CD4-positive, CD25-positive, alpha-beta regulatory T cell (primary cell): ENCODE measurements around the gene CRTC1. TPM values are rescaled to one million over a fixed set of nuclear protein-coding genes. Genes with fewer than 3 reads are reported as not detected.

Experiments used
- ATAC-seq, 2 donors: fragments of 150-1000 bp; cut with Tn5 transposase; one replicate each; pipeline ENCODE4 v1.10.0; 2021; ENCODE audit warnings: low read depth in 2 of 2, moderate number of reproducible peaks in 2 of 2, moderate library complexity in 1 of 2
- DNase-seq, 3 donors: peaks; one replicate each; pipeline versions ENCODE4 v3.0.0 to v3.0.0-alpha.2; 2012 to 2022; ENCODE audit warnings: mixed read lengths in 1 of 3
- H3K27ac ChIP-seq: one replicate; pipeline ENCODE4 v1.7.0; 2013; ENCODE audit warnings: mild to moderate bottlenecking, low read length; ENCODE audit not compliant: insufficient read depth, poor library complexity, severe bottlenecking
- H3K27me3 ChIP-seq: one replicate; pipeline ENCODE4 v1.7.0; 2013; ENCODE audit warnings: low read length; ENCODE audit not compliant: control insufficient read depth, insufficient read depth
- H3K36me3 ChIP-seq: one replicate; pipeline ENCODE4 v1.7.0; 2013; ENCODE audit warnings: mild to moderate bottlenecking, low read length, moderate library complexity; ENCODE audit not compliant: control insufficient read depth, insufficient read depth
- H3K4me1 ChIP-seq: 2 replicates; pipeline ENCODE4 v1.7.0; 2013; ENCODE audit warnings: mild to moderate bottlenecking, low read length; ENCODE audit not compliant: insufficient read depth, control insufficient read depth, poor library complexity, severe bottlenecking
- H3K4me3 ChIP-seq: one replicate; pipeline ENCODE4 v1.7.0; 2013; ENCODE audit warnings: low read depth, mild to moderate bottlenecking, low read length, moderate library complexity
- H3K9me3 ChIP-seq, 2 experiments: 1 replicate in 1 of 2; 2 replicates in 1 of 2; pipeline ENCODE4 v1.7.0; 2013; ENCODE audit warnings: low read length in 2 of 2, mild to moderate bottlenecking in 1 of 2, moderate library complexity in 1 of 2; ENCODE audit not compliant: control insufficient read depth in 2 of 2
- H3K27ac Mint-ChIP-seq, 3 donors: one replicate each; pipeline ENCODE4 v1.8.0; 2020 to 2022; ENCODE audit warnings: mild to moderate bottlenecking in 3 of 3, mixed read lengths in 3 of 3, moderate library complexity in 2 of 3
- H3K27me3 Mint-ChIP-seq: one replicate; pipeline ENCODE4 v1.8.0; 2022; ENCODE audit warnings: mild to moderate bottlenecking, mixed read lengths
- H3K36me3 Mint-ChIP-seq: one replicate; pipeline ENCODE4 v1.8.0; 2020; ENCODE audit warnings: mixed read lengths
- H3K4me1 Mint-ChIP-seq, 4 donors: one replicate each; pipeline ENCODE4 v1.8.0; 2020 to 2022; ENCODE audit warnings: mixed read lengths in 4 of 4, mild to moderate bottlenecking in 1 of 4
- H3K4me3 Mint-ChIP-seq, 4 donors: one replicate each; pipeline ENCODE4 v1.8.0; 2020 to 2022; ENCODE audit warnings: mild to moderate bottlenecking in 4 of 4, mixed read lengths in 4 of 4, moderate library complexity in 3 of 4
- H3K9me3 Mint-ChIP-seq, 7 donors: one replicate each; pipeline ENCODE4 v1.8.0; 2020 to 2022; ENCODE audit warnings: mixed read lengths in 7 of 7, mild to moderate bottlenecking in 3 of 7, moderate library complexity in 2 of 7
- polyA plus RNA-seq, 4 donors: library from polyadenylated mRNA; unstranded; fragments of 300-500 nt; fragmentation: Illumina TruSeq; gene quantifications; one replicate each; pipeline ENCODE4 v1.2.3, GENCODE V29; 2021
- total RNA-seq: library from RNA; stranded (reverse); gene quantifications from one replicate; pipeline ENCODE4 v1.2.3, GENCODE V29; 2022

Gene CRTC1
- total and polyA plus RNA-seq, 5 donors from 2014 or later, result 0.47 to 20.2 (median 1.1) TPM

GRCh38 chr19:18699403-18700054 lies 16.0 kb downstream of the CRTC1 start:
- H3K36me3 Mint-ChIP-seq, result no peaks in the 10 kb centered on the region
- peak overlapping the region; percentile 88 to 94 (median 90) for H3K4me3 Mint-ChIP-seq
- no peaks in the 10 kb centered on the region for H3K27me3 ChIP-seq
- H3K27ac ChIP-seq, result peak overlapping the region; percentile 77
- H3K4me3 ChIP-seq, result peak overlapping the region; percentile 87
- DNase-seq (peak in 2 of 3 donors; percentile 9 to 33), ATAC-seq (no peak)
- H3K9me3 Mint-ChIP-seq, result no peaks in the 10 kb centered on the region
- H3K9me3 ChIP-seq, result no peaks in the 10 kb centered on the region
- H3K27ac Mint-ChIP-seq, result peak overlapping the region; percentile 96 to 99 (median 97)
- no peaks in the 10 kb centered on the region for H3K27me3 Mint-ChIP-seq
- peaks cover 8 to 51% (median 23%) of the 10 kb centered on the region in 4 donors for H3K4me1 Mint-ChIP-seq
- peaks cover 38% of the 10 kb centered on the region for H3K4me1 ChIP-seq
- H3K36me3 ChIP-seq, result no peaks in the 10 kb centered on the region

DNA sequence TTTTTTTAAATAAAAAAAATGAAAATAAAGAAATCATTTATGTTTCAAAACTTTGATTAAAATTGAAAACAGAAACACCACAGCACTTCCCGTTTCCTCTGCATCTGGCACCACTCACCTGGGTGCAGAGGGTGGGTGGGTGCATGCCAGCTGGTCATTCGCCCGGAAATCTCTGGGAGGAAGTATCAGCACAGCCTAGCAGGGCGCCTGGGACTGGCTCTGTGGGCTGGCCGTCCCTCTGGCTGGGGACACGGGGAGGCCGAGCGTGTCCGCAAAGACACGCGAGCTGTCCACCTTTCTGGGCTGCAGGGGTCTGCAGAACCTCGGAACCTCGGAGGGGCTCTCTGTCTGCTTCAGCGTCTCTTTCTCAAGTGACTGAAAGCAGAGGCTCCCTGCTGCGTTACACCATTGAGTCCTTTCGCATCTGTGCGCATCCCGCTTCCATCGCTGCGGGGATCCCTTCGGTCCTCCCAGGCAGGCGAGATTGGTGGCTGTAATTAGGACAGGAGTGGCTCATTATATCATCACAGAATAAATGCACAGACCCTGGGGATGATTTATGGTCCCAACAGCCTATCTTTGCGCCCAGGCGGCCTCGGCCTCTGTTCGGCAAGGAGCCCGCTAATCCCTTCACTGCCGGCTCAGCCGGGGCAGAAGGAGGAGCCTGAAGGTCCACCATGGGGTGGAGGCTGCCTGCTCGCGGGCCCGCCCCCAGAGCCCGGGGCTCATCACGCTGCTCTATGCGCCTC lies 17.2 kb downstream of the CRTC1 start:
- no peaks in the 10 kb centered on the region for H3K9me3 Mint-ChIP-seq
- no peaks in the 10 kb centered on the region for H3K27me3 Mint-ChIP-seq
- H3K4me1 Mint-ChIP-seq, result peaks cover 8 to 54% (median 26%) of the 10 kb centered on the region in 4 donors
- Histone ChIP-seq H3K4me3 (peak overlapping the region; percentile 87), H3K4me1 (peaks cover 38% of the 10 kb centered on the region), H3K9me3 (no peaks in the 10 kb centered on the region), H3K27ac (peak overlapping the region; percentile 77), H3K36me3 (no peaks in the 10 kb centered on the region), H3K27me3 (no peaks in the 10 kb centered on the region)
- peak overlapping the region; percentile 95 to 97 (median 96) for H3K27ac Mint-ChIP-seq
- no peaks in the 10 kb centered on the region for H3K36me3 Mint-ChIP-seq
- peak overlapping the region; percentile 88 to 97 (median 90) for H3K4me3 Mint-ChIP-seq
- peak; percentile 91 to 92 for ATAC-seq
- DNase-seq, result peak; percentile 56 to 83 (median 76)

DNA sequence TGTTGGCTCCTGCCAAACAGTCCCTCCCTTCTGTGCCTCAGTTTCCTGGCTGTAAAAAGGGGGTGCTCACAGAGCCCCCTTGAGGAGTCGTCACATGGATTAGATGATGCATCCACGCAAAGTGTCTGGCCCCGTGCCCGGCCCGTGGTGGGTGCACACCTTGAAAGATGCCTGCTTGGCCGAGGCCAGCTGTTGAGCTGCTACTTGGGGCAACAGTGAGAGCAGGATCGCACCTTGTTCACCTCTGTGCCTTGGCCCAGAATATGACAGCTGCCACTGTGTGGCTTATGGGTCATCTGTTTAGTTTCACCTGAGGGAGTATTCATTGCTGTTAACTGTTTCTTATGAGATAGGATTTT lies 17.7 kb downstream of the CRTC1 start:
- no peaks in the 10 kb centered on the region for H3K27me3 ChIP-seq
- DNase-seq (no peak), ATAC-seq (peak; percentile 2 to 3)
- Mint-ChIP-seq H3K4me1 (peaks cover 8 to 50% (median 26%) of the 10 kb centered on the region in 4 donors), H3K9me3 (no peaks in the 10 kb centered on the region), H3K27ac (peak overlapping the region; percentile 90 to 96 (median 95)), H3K36me3 (no peaks in the 10 kb centered on the region), H3K4me3 (peak overlapping the region; percentile 88 to 97 (median 90)), H3K27me3 (no peaks in the 10 kb centered on the region)
- no peaks in the 10 kb centered on the region for H3K9me3 ChIP-seq
- peak overlapping the region; percentile 87 for H3K4me3 ChIP-seq
- peaks cover 38% of the 10 kb centered on the region for H3K4me1 ChIP-seq
- H3K27ac ChIP-seq, result peak overlapping the region; percentile 77
- no peaks in the 10 kb centered on the region for H3K36me3 ChIP-seq

DNA sequence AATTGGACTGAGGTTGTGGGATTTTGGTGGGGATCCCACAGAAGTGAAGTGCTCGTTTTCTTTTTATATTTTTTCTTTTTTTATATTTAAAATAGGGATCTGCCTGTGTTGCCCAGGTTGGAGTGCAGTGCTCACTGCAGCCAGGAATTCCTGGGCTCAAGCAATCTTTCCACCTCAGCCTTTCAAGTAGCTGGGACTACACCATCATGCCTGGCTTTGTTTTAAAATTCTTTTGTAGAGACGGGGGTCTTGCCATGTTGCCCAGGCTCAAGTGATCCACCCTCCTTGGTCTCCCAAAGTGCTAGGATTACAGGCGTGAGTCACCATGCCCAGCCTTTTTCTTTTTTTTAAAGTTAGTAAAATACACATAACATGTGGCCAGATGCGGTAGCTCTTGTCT lies 20.6 kb downstream of the CRTC1 start:
- Mint-ChIP-seq H3K9me3 (no peaks in the 10 kb centered on the region), H3K4me1 (peaks cover 16 to 52% (median 31%) of the 10 kb centered on the region in 4 donors), H3K4me3 (no peak overlapping the region), H3K27ac (no peak overlapping the region), H3K36me3 (no peaks in the 10 kb centered on the region), H3K27me3 (no peaks in the 10 kb centered on the region)
- DNase-seq, result no peak
- Histone ChIP-seq H3K27me3 (no peaks in the 10 kb centered on the region), H3K27ac (no peak overlapping the region), H3K36me3 (no peaks in the 10 kb centered on the region), H3K4me1 (peaks cover 23% of the 10 kb centered on the region), H3K4me3 (no peak overlapping the region), H3K9me3 (no peaks in the 10 kb centered on the region)
- ATAC-seq, result no peak

DNA sequence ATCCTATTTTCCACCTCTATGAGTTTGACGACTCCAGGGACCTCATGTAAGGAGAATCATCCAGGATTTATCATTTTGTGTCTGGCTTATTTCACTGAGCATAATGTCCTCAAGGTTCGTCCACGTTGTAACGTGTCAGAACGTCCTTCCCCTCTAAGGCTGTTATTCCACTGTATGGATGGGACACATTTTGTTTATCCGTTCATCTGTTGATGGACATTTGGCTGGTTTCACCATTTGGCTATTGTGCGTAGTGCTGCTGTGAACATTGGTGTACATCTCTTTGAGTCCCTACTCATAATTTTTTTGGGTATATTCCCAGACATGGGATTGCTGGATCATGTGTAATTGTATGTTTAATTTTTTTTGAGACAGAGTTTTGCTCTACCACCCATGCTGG lies 21.5 kb downstream of the CRTC1 start:
- no peak overlapping the region for H3K27ac ChIP-seq
- no peak overlapping the region for H3K4me3 ChIP-seq
- ATAC-seq, result no peak
- H3K4me1 ChIP-seq, result peaks cover 18% of the 10 kb centered on the region
- no peaks in the 10 kb centered on the region for H3K36me3 ChIP-seq
- no peak for DNase-seq
- Mint-ChIP-seq H3K4me1 (peaks cover 13 to 48% (median 24%) of the 10 kb centered on the region in 4 donors), H3K9me3 (no peaks in the 10 kb centered on the region), H3K4me3 (peak overlapping the region in 2 of 4 donors; percentile 44 to 59), H3K36me3 (no peaks in the 10 kb centered on the region), H3K27me3 (no peaks in the 10 kb centered on the region), H3K27ac (no peak overlapping the region)
- H3K27me3 ChIP-seq, result no peaks in the 10 kb centered on the region
- H3K9me3 ChIP-seq, result no peaks in the 10 kb centered on the region

DNA sequence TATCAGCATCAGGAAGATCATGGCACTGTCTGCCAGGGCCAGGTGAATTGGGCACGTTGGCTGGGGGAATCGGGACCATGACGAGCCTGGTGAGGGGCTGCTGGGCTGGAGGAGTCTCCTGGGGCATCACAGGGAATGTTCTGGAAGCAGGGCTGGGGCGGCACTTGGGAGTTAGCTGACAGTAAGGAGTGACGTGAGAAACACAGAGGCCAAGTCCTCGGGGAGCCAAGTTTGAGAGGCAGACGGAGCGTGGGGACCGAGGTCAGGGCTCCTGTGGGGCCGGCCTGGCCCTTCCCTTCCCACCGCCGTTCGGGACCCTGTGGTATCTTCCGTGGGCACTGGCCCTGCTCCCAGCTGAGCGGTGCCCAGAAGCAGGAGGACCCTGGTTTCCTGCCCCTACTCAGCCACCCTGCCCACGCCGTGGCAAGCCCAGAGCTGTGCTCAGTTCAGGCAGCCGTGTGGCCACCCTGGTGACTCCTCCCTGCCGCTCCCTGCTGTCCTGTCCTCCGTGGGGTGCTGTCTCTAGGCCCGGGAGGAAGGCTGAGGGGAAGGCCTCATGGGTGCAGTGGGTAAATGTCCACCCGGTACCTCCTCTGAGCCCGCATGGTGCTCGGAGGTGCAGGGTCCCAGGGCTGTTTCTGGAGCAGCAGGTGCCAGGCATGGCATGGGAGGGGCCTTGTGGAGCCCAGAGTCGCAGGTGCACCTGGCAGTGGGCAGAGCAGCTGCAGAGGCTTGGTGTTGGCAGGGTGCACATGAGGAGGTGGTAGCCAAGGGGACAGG lies 25.2 kb downstream of the CRTC1 start:
- Mint-ChIP-seq H3K9me3 (no peaks in the 10 kb centered on the region), H3K4me3 (no peak overlapping the region), H3K36me3 (peaks cover 4% of the 10 kb centered on the region), H3K27ac (peak overlapping the region in 1 of 3 donors; percentile 42), H3K27me3 (no peaks in the 10 kb centered on the region), H3K4me1 (peaks cover 7 to 42% (median 13%) of the 10 kb centered on the region in 4 donors)
- Histone ChIP-seq H3K36me3 (no peaks in the 10 kb centered on the region), H3K27ac (no peak overlapping the region), H3K4me3 (no peak overlapping the region), H3K4me1 (peaks cover 7% of the 10 kb centered on the region), H3K27me3 (no peaks in the 10 kb centered on the region), H3K9me3 (no peaks in the 10 kb centered on the region)
- ATAC-seq, result peak in 1 of 2 donors; percentile 18
- no peak for DNase-seq

DNA sequence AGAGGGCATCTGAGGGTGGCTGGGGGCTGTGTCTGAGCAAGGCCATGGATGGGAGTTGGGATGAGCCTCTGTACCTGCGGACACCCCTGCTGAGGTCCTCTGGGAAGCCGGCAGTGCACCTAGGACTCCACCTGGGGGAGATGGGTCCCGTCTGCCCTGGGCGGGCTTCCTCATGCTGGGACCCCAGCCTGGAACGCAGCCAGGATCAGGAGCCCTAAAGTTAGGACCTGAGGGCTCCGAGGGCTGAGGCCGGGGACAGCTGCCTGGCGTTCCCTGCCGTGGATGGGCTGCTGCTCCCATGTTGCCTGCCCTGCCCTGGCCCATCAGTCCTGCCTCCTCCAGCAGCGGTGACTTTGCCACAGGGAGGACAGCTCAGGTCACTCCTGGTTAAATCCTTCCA lies 26.1 kb downstream of the CRTC1 start:
- no peaks in the 10 kb centered on the region for H3K9me3 Mint-ChIP-seq
- Histone ChIP-seq H3K4me3 (no peak overlapping the region), H3K27ac (no peak overlapping the region), H3K36me3 (no peaks in the 10 kb centered on the region), H3K27me3 (no peaks in the 10 kb centered on the region), H3K4me1 (peaks cover 7% of the 10 kb centered on the region), H3K9me3 (no peaks in the 10 kb centered on the region)
- H3K27me3 Mint-ChIP-seq, result no peaks in the 10 kb centered on the region
- H3K27ac Mint-ChIP-seq, result no peak overlapping the region
- DNase-seq (no peak), ATAC-seq (no peak)
- peaks cover 7 to 42% (median 13%) of the 10 kb centered on the region in 4 donors for H3K4me1 Mint-ChIP-seq
- no peak overlapping the region for H3K4me3 Mint-ChIP-seq
- peaks cover 4% of the 10 kb centered on the region for H3K36me3 Mint-ChIP-seq
